K562 (cell line): ENCODE measurements around the gene NPAS2. TPM values are rescaled to one million over a fixed set of nuclear protein-coding genes. Genes with fewer than 3 reads are reported as not detected.

Source experiments
- ATAC-seq: fragments of 200-7000 bp; cut with Tn5 transposase; 3 replicates; pipeline ENCODE4 v1.9.1; 2020; ENCODE audit warnings: moderate library complexity
- BruUV-seq: library from RNA; stranded (reverse); fragments of 400-500 nt; replicated peaks from 2 replicates; lab custom pipeline; 2021; lab: Mats Ljungman, UMichigan
- CTCF ChIA-PET: fragments of 300-600 bp; formaldehyde crosslinking; extraction: SDS; loops from one replicate; lab custom pipeline; 2021; ENCODE audit warnings: low intra/inter-chr PET ratio; lab: Yijun Ruan, JAX
- POLR2A ChIA-PET: fragments of 300-600, 350-650 bp; sonication (Branson Sonifier 250); formaldehyde crosslinking; extraction: SDS; loops from one replicate; lab custom pipeline; 2021; ENCODE audit warnings: antibody characterized with exemption, inconsistent platforms; lab: Yijun Ruan, JAX
- DNase-seq, 4 experiments: peaks; one replicate each; pipeline versions ENCODE4 v3.0.0 to v3.0.0-alpha.2; 2011 to 2018; ENCODE audit warnings: low spot score in 3 of 4, mixed read lengths in 3 of 4; ENCODE audit errors: extremely low read depth in 1 of 4
- FAIRE-seq: peaks from 2 replicates; lab custom pipeline; 2011; peaks lifted over from hg19 to GRCh38; lab: Jason Lieb, UNC
- H2AFZ ChIP-seq: 2 replicates; pipeline ENCODE4 v1.6.0; 2011; ENCODE audit warnings: low read depth, low read length, control low read depth, inconsistent platforms
- H3K27ac ChIP-seq: fragments of 200-600 bp; 3 replicates; pipeline ENCODE4 v1.8.0; 2011; ENCODE audit warnings: low read depth, mild to moderate bottlenecking, control low read depth, inconsistent platforms, low read length, moderate library complexity, mixed read lengths; ENCODE audit errors: extremely low read depth
- H3K27me3 ChIP-seq, 2 experiments: fragments of 300-600 bp in 1 of 2; 2 replicates in 1 of 2; 3 replicates in 1 of 2; pipeline versions ENCODE4 v1.6.0 to v1.8.0; 2011; ENCODE audit warnings: inconsistent platforms in 2 of 2, low read length in 2 of 2, mild to moderate bottlenecking in 1 of 2, mixed read lengths in 1 of 2, moderate library complexity in 1 of 2; ENCODE audit not compliant: control insufficient read depth in 2 of 2, insufficient read depth in 2 of 2
- H3K36me3 ChIP-seq: fragments of 300-600 bp; 3 replicates; pipeline ENCODE4 v1.8.0; 2011; ENCODE audit warnings: mild to moderate bottlenecking, low read length, inconsistent platforms; ENCODE audit not compliant: control insufficient read depth, insufficient read depth
- H3K4me1 ChIP-seq, 2 experiments: fragments of 200-600 bp in 1 of 2; replicated peaks in 1 of 2; 2 replicates in 1 of 2; 3 replicates in 1 of 2; pipeline versions ENCODE4 v1.5.1 to v1.8.0; 2011; ENCODE audit warnings: inconsistent platforms in 2 of 2, low read length in 2 of 2, mild to moderate bottlenecking in 1 of 2, mixed read lengths in 1 of 2, moderate library complexity in 1 of 2; ENCODE audit not compliant: control insufficient read depth in 2 of 2, insufficient read depth in 2 of 2
- H3K4me2 ChIP-seq: 2 replicates; pipeline ENCODE4 v1.6.1; 2011; ENCODE audit warnings: low read length, control low read depth, inconsistent platforms, mixed read lengths; ENCODE audit not compliant: insufficient read depth
- H3K4me3 ChIP-seq: fragments of 200-600 bp; sonication (generic), shearing (Covaris generic); 2 replicates; pipeline ENCODE4 v1.5.1; 2016; ENCODE audit warnings: control low read depth, inconsistent platforms
- H3K79me2 ChIP-seq: fragments of 200-600 bp; 3 replicates; pipeline ENCODE4 v1.8.0; 2011; ENCODE audit warnings: low read length, inconsistent platforms; ENCODE audit not compliant: control insufficient read depth, insufficient read depth
- H3K9ac ChIP-seq, 2 experiments: 2 replicates each; pipeline versions ENCODE4 v1.6.0 to v1.6.1; 2011; ENCODE audit warnings: low read depth in 2 of 2, low read length in 2 of 2, control low read depth in 1 of 2, inconsistent platforms in 1 of 2, mild to moderate bottlenecking in 1 of 2, mixed read lengths in 1 of 2; ENCODE audit not compliant: insufficient read depth in 1 of 2
- H3K9me1 ChIP-seq: one replicate; pipeline ENCODE4 v1.6.0; 2011; ENCODE audit warnings: inconsistent platforms, mild to moderate bottlenecking, low read length, moderate library complexity; ENCODE audit not compliant: control insufficient read depth, insufficient read depth
- H3K9me3 ChIP-seq: replicated peaks from 2 replicates; pipeline ENCODE4 v1.5.1; 2011; ENCODE audit warnings: low read depth, low read length, inconsistent platforms; ENCODE audit not compliant: control insufficient read depth, insufficient read depth
- H4K20me1 ChIP-seq: replicated peaks from 2 replicates; pipeline ENCODE4 v1.6.1; 2011; ENCODE audit warnings: low read length, inconsistent platforms, mixed read lengths; ENCODE audit not compliant: control insufficient read depth, insufficient read depth
- ATF3 ChIP-seq, 2 experiments: fragments of 450-650 bp in 1 of 2; sonication (generic) in 1 of 2; formaldehyde crosslinking in 1 of 2; IDR thresholded peaks in 1 of 2; conservative IDR thresholded peaks in 1 of 2; 2 replicates each; pipeline versions ENCODE4 v1.6.1 to v1.8.1; 2016 to 2023; ENCODE audit warnings: mild to moderate bottlenecking in 2 of 2, moderate library complexity in 2 of 2, inconsistent platforms in 1 of 2, missing genetic modification reagents in 1 of 2
- BRCA1 ChIP-seq, 2 experiments: fragments of 450-650 bp in 1 of 2; sonication (generic) in 1 of 2; formaldehyde crosslinking in 1 of 2; IDR thresholded peaks; 2 replicates each; pipeline versions ENCODE4 v1.5.0 to v1.6.1; 2017 to 2020; ENCODE audit warnings: mild to moderate bottlenecking in 1 of 2, missing genetic modification reagents in 1 of 2
- BRF2 ChIP-seq: IDR thresholded peaks from 3 replicates; pipeline ENCODE4 v1.6.1; 2011; ENCODE audit warnings: borderline replicate concordance, mild to moderate bottlenecking; ENCODE audit not compliant: insufficient read length, insufficient read depth
- GABPB1 ChIP-seq: sonication (generic); formaldehyde crosslinking; IDR thresholded peaks from 2 replicates; pipeline ENCODE4 v1.8.0; 2022; ENCODE audit warnings: mild to moderate bottlenecking, missing genetic modification reagents
- HDAC6 ChIP-seq: IDR thresholded peaks from 2 replicates; pipeline ENCODE4 v1.6.1; 2012; ENCODE audit warnings: low read depth, mild to moderate bottlenecking, control low read depth, inconsistent platforms, low read length, moderate library complexity
- MIER1 ChIP-seq: fragments of 450-650 bp; IDR thresholded peaks from 2 replicates; pipeline ENCODE4 v1.6.1; 2016; ENCODE audit warnings: antibody characterized with exemption, mild to moderate bottlenecking, low read depth
- RAD21 ChIP-seq, 2 experiments: fragments of 250-450 bp in 1 of 2; fragments of 450-650 bp in 1 of 2; sonication (Bioruptor Pico) in 1 of 2; formaldehyde crosslinking in 1 of 2; IDR thresholded peaks in 1 of 2; conservative IDR thresholded peaks in 1 of 2; 2 replicates each; pipeline versions ENCODE4 v1.4.0 to v1.8.0; 2020 to 2022; ENCODE audit warnings: mild to moderate bottlenecking in 2 of 2, moderate library complexity in 1 of 2
- SMAD1 ChIP-seq: fragments of 150-350 bp; IDR thresholded peaks from 2 replicates; pipeline ENCODE4 v1.6.1; 2014; ENCODE audit warnings: low read length, low read depth; ENCODE audit not compliant: partially characterized antibody
- SMARCB1 ChIP-seq: IDR thresholded peaks from 2 replicates; pipeline ENCODE4 v1.6.1; 2011; ENCODE audit warnings: improper control_type of control experiment, low read depth; ENCODE audit not compliant: insufficient read length
- TCF15 ChIP-seq: fragments of 250-450 bp; sonication (Bioruptor Pico); IDR thresholded peaks from 2 replicates; pipeline ENCODE4 v1.8.0; 2022; ENCODE audit warnings: moderate library complexity, mild to moderate bottlenecking, inconsistent platforms
- ZC3H8 ChIP-seq: fragments of 450-650 bp; IDR thresholded peaks from 2 replicates; pipeline ENCODE4 v1.6.1; 2017
- ZFP30 ChIP-seq: fragments of 250-450 bp; sonication (Bioruptor Pico); IDR thresholded peaks from 2 replicates; pipeline ENCODE4 v1.8.0; 2022; ENCODE audit warnings: moderate library complexity, mild to moderate bottlenecking, inconsistent platforms, borderline replicate concordance
- ZNF584 ChIP-seq: fragments of 200-800 bp; sonication (Bioruptor generic); IDR thresholded peaks from 2 replicates; pipeline ENCODE4 v1.6.1; 2016; ENCODE audit warnings: low read depth, mild to moderate bottlenecking, missing genetic modification characterization, missing compliant biosample characterization
- WGBS: fragments of 100-300 bp; shearing (Covaris generic); methylation state at CpG from one replicate; pipeline ENCODE4 v1.1.6; 2016; ENCODE audit warnings: low coverage, mixed read lengths; ENCODE audit not compliant: insufficient coverage; ENCODE audit errors: missing lambda C conversion rate; 5-methylcytosine and 5-hydroxymethylcytosine counted together
- in situ Hi-C: fragments of 300-500 bp; cut with MboI; formaldehyde crosslinking; loops from 4 replicates; pipeline ENCODE4 v1.15.0; 2018; ENCODE audit warnings: inconsistent platforms, mixed read lengths
- intact Hi-C: fragments of 100-400 bp; cut with micrococcal nuclease; formaldehyde crosslinking; loops from 2 replicates; pipeline ENCODE4 v1.14.2; 2022
- polyA plus RNA-seq, 8 experiments: library from polyadenylated mRNA; depleted of rRNA in 4 of 8; stranded (reverse) in 5 of 8; unstranded in 3 of 8; fragments of >200 nt; fragmentation: Nextera tagmentation in 2 of 8; fragmentation: Illumina TruSeq in 1 of 8; extraction: Ambion mirVana in 2 of 8; extraction: Trizol in 1 of 8; gene quantifications; 2 replicates each; pipeline versions ENCODE4 v1.2.1 to v1.2.3, GENCODE V29; 2011 to 2014; ENCODE audit warnings: inconsistent platforms in 1 of 8, missing spikeins in 1 of 8
- total RNA-seq, 7 experiments: library from RNA; depleted of rRNA in 6 of 7; stranded (reverse); fragments of >200 nt in 6 of 7; fragmentation: Illumina TruSeq in 2 of 7; extraction: Trizol in 2 of 7; gene quantifications; 2 replicates each; pipeline versions ENCODE4 v1.2.1 to v1.2.3, GENCODE V29; 2011 to 2021; ENCODE audit warnings: low replicate concordance in 1 of 7

The NPAS2 gene
- total and polyA plus RNA-seq, 9 of the 15 experiments (the other 6 are each of a cell fraction or from before 2014, with no cell fraction given): 0.06 to 0.29 (median 0.07) TPM; not detected in 5

GRCh38 chr2:100857341-100857740 lies 37.4 kb downstream of the NPAS2 start:
- H3K79me2 ChIP-seq: no peaks in the 10 kb centered on the region
- no TSS peak for BruUV-seq
- CTCF ChIA-PET: no interaction called here
- H3K36me3 ChIP-seq: no peaks in the 10 kb centered on the region
- no peaks in the 10 kb centered on the region for H3K9me3 ChIP-seq
- no peak for FAIRE-seq
- no peak overlapping the region for H3K4me2 ChIP-seq
- no peak for DNase-seq
- H4K20me1 ChIP-seq: no peaks in the 10 kb centered on the region
- in situ Hi-C loops (no loop called here), intact Hi-C loops (no loop called here)
- ATAC-seq: no peak; the same call in 2 of the 3 replicates
- no peaks in the 10 kb centered on the region for H3K4me1 ChIP-seq
- no peak overlapping the region for H3K9ac ChIP-seq
- H3K27ac ChIP-seq: no peak overlapping the region
- no peaks in the 10 kb centered on the region for H3K9me1 ChIP-seq
- 30% methylated on average over 6 of the region's 6 CpGs for WGBS
- no peak for TF ChIP-seq TCF15 (CRISPR knock-in tag)
- peak; percentile 32; the same call in 1 of the 2 replicates for TF ChIP-seq ZNF584
- TF ChIP-seq, all 486 proteins: peak for 1
- POLR2A ChIA-PET: interaction anchor here (0.6 to 0.7 kb wide), 2 partner anchors 126 to 145 kb away, joined by 3 read pairs; partner anchors contain the start of gene RPL31
- H3K4me3 ChIP-seq: no peak overlapping the region
- H2AFZ ChIP-seq: no peak overlapping the region
- peaks cover 17 to 48% of the 10 kb centered on the region in 2 experiments for H3K27me3 ChIP-seq

GRCh38 chr2:100857915-100858314 lies 38.0 kb downstream of the NPAS2 start:
- ChIA-PET CTCF (no interaction called here), POLR2A (no interaction called here)
- no peak overlapping the region for H3K27ac ChIP-seq
- H3K79me2 ChIP-seq: no peaks in the 10 kb centered on the region
- no peaks in the 10 kb centered on the region for H3K9me3 ChIP-seq
- DNase-seq (no peak), ATAC-seq (no peak), FAIRE-seq (no peak)
- 10% methylated on average over 3 of the region's 3 CpGs for WGBS
- intact Hi-C loops (no loop called here), in situ Hi-C loops (no loop called here)
- no peaks in the 10 kb centered on the region for H4K20me1 ChIP-seq
- H3K4me3 ChIP-seq: no peak overlapping the region
- H3K27me3 ChIP-seq: peaks cover 18 to 51% of the 10 kb centered on the region in 2 experiments
- H3K36me3 ChIP-seq: no peaks in the 10 kb centered on the region
- no peak overlapping the region for H3K9ac ChIP-seq
- BruUV-seq: no TSS peak
- no peak overlapping the region for H3K4me2 ChIP-seq
- no peaks in the 10 kb centered on the region for H3K4me1 ChIP-seq
- H2AFZ ChIP-seq: no peak overlapping the region
- no peaks in the 10 kb centered on the region for H3K9me1 ChIP-seq
- TF ChIP-seq BRCA1 (IDR thresholded peaks at IDR 0.05) (no peak), BRCA1 (CRISPR knock-in tag; IDR thresholded peaks at IDR 0.05) (no peak), BRF2 (no peak), SMAD1 (no peak), RAD21 (CRISPR knock-in tag; conservative IDR thresholded peaks at IDR 0.05 in 1 of 2, IDR thresholded peaks at IDR 0.05 in 1 of 2) (no peak), GABPB1 (CRISPR knock-in tag) (no peak), SMARCB1 (no peak), MIER1 (no peak), ATF3 (IDR thresholded peaks at IDR 0.05) (peak; percentile 49), ATF3 (CRISPR knock-in tag; conservative IDR thresholded peaks at IDR 0.05) (no peak), ZFP30 (no peak), ZC3H8 (no peak), HDAC6 (no peak)
